ENCODE measurements around the gene TRMT61B. TPM values are rescaled to one million over a fixed set of nuclear protein-coding genes. Genes with fewer than 3 reads are reported as not detected.

TRMT61B gene
- total and polyA plus RNA-seq, 2 of the 4 experiments (the other 2 are of a cell fraction): 5.7 to 6.6 TPM

DNA sequence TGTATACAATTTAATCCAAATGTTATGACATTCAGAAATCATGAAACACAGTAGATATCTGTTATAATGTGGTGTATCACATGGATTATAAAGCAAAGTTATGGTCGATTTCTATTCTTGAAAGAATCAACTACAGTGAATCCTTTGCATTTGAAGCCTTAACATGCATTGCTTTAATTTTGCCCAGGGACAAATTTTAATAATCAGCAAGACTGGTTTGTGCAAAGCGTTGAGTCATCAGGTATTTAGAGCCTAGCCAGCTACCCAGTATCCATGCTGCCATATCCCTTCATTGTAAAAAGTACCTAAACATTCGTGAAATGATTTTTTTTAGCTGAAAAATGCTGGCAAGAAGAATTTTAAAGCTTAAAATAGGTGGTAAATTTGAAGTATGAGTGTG is 68.4 kb downstream of the TRMT61B start:
- ChIA-PET CTCF (no interaction called here), POLR2A (ENCODE audit: unreplicated experiment) (no interaction called here)
- H2BK5ac ChIP-seq (ENCODE audit: low read depth, low read length, poor library complexity, severe bottlenecking): peak overlapping the region; percentile 45
- no TSS peak for BruUV-seq (replicated peaks)
- H3K4me2 ChIP-seq (ENCODE audit: low read depth, low read length): no peak overlapping the region
- H3K18ac ChIP-seq (ENCODE audit: low read depth, low read length): no peak overlapping the region
- peaks cover 13% of the 10 kb centered on the region for H3K36me3 ChIP-seq (ENCODE audit: control insufficient read depth, insufficient read depth, low read length)
- H3K79me1 ChIP-seq (ENCODE audit: low read depth in 1 of 2, low read length in 2 of 2): peaks cover 7 to 21% of the 10 kb centered on the region in 2 experiments; a peak in 3 of 4 replicates
- no peak overlapping the region for H4K8ac ChIP-seq (ENCODE audit: low read depth in 2 of 2, low read length in 2 of 2)
- no peak overlapping the region for H2AFZ ChIP-seq (replicated peaks; ENCODE audit: low read length, poor library complexity)
- no peak overlapping the region for H3K4me3 ChIP-seq (ENCODE audit: insufficient read depth, low read depth, low read length)
- 0 out of 2 replicates have a peak, but pooled peaks have one; percentile 40 for ATAC-seq (ENCODE audit: low read depth)
- H3K4me1 ChIP-seq (ENCODE audit: control insufficient read depth, insufficient read depth, low read length): peaks cover 4% of the 10 kb centered on the region
- DNase-seq: peak; percentile 64
- no peak overlapping the region for H3K14ac ChIP-seq (replicated peaks; ENCODE audit: low read depth, low read length)
- no peak overlapping the region for H2BK15ac ChIP-seq (ENCODE audit: low read depth, low read length)
- no peak overlapping the region for H4K5ac ChIP-seq (ENCODE audit: low read depth, low read length)
- no CpG with 5 or more reads among the region's 3 CpGs for WGBS, 2 experiments (ENCODE audit: extremely low coverage in 2 of 2, insufficient read length in 1 of 2)
- no peak overlapping the region for H3K4ac ChIP-seq (ENCODE audit: low read depth, low read length)
- H2BK120ac ChIP-seq (ENCODE audit: low read depth, low read length): no peak overlapping the region
- no peak overlapping the region for H2AK9ac ChIP-seq (replicated peaks; ENCODE audit: low read depth, low read length, poor library complexity)
- no peak overlapping the region; the same call in 1 of the 2 replicates for H3K27ac ChIP-seq (ENCODE audit: insufficient read depth, low read length)
- H2BK20ac ChIP-seq (ENCODE audit: low read depth, low read length): no peak overlapping the region
- H4K20me1 ChIP-seq (ENCODE audit: insufficient read depth, low read length): peaks cover 11% of the 10 kb centered on the region; the same call in 1 of the 2 replicates
- in situ Hi-C loops (cut with MboI; ENCODE audit: low sequenced_read_pairs): no loop called here
- H3K9ac ChIP-seq (ENCODE audit: low read depth, low read length): no peak overlapping the region
- no peak overlapping the region for H2AK5ac ChIP-seq (ENCODE audit: low read depth, low read length)
- intact Hi-C loops (cut with micrococcal nuclease): loop anchor here (5.0 kb wide), 1 partner anchor 219 kb away; no protein-coding TSS in a partner anchor
- no peaks in the 10 kb centered on the region for H3K9me1 ChIP-seq (ENCODE audit: insufficient read depth, low read length)
- H3K23ac ChIP-seq (ENCODE audit: low read depth, low read length): no peak overlapping the region
- no peaks in the 10 kb centered on the region for H3K9me3 ChIP-seq (ENCODE audit: control insufficient read depth, insufficient read depth, low read length)
- dilution Hi-C loops (cut with HindIII; ENCODE audit: low sequenced_read_pairs, unreplicated experiment): no loop called here
- H3K56ac ChIP-seq (ENCODE audit: extremely low read depth, insufficient read depth, low read length): no peak overlapping the region
- TF ChIP-seq RAD21 (IDR thresholded peaks at IDR 0.05; ENCODE audit: low read length): no peak
- TF ChIP-seq MAZ (IDR thresholded peaks at IDR 0.05; ENCODE audit: borderline replicate concordance, low read depth, low read length): no peak
- TF ChIP-seq, protein P1, sequence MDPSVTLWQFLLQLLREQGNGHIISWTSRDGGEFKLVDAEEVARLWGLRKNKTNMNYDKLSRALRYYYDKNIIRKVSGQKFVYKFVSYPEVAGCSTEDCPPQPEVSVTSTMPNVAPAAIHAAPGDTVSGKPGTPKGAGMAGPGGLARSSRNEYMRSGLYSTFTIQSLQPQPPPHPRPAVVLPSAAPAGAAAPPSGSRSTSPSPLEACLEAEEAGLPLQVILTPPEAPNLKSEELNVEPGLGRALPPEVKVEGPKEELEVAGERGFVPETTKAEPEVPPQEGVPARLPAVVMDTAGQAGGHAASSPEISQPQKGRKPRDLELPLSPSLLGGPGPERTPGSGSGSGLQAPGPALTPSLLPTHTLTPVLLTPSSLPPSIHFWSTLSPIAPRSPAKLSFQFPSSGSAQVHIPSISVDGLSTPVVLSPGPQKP (IDR thresholded peaks at IDR 0.05; ENCODE audit: borderline replicate concordance, low read depth, low read length): no peak
- TF ChIP-seq, protein P2, sequence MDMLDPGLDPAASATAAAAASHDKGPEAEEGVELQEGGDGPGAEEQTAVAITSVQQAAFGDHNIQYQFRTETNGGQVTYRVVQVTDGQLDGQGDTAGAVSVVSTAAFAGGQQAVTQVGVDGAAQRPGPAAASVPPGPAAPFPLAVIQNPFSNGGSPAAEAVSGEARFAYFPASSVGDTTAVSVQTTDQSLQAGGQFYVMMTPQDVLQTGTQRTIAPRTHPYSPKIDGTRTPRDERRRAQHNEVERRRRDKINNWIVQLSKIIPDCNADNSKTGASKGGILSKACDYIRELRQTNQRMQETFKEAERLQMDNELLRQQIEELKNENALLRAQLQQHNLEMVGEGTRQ (IDR thresholded peaks at IDR 0.05; ENCODE audit: low read depth, low read length): no peak
- peak; percentile 73 for TF ChIP-seq MAFK (IDR thresholded peaks at IDR 0.05; ENCODE audit: low read depth, low read length)
- TF ChIP-seq NFE2L2 (IDR thresholded peaks at IDR 0.05; ENCODE audit: low read depth, low read length): no peak
- no peaks in the 10 kb centered on the region for H3K27me3 ChIP-seq (ENCODE audit: control insufficient read depth, insufficient read depth, low read length)
- H4K91ac ChIP-seq (ENCODE audit: insufficient read depth, low read depth, low read length): no peak overlapping the region

Small RNA genes within 50 kb of the gene (microRNA-seq; reads per million reads assigned to microRNA genes)
- 46.5 reads per million, percentile 73 among the genes with 10 or more reads in this experiment for gene SNORD92 (ENCODE audit: insufficient read depth, insufficient read length)

Small RNA genes within 50 kb of the gene (small RNA-seq; reads per million reads assigned to genes)
- gene SNORD92: 1.8 to 114 (median 10.6) reads per million in 5 experiments

Other genes with a start within 250 kb of the TRMT61B start
- gene PPP1CB, start 118.5 kb downstream of the TRMT61B start, total RNA-seq (2012; rRNA removed): 111 and 271 TPM in 2 replicates
- 20.4 and 37.7 TPM in 2 replicates for gene PPP1CB, start 118.5 kb downstream of the TRMT61B start, polyA plus RNA-seq (2012; rRNA removed)
- gene SPDYA, start 59.5 kb downstream of the TRMT61B start, total RNA-seq (2012; rRNA removed): not detected in 2 replicates
- gene SPDYA, start 59.5 kb downstream of the TRMT61B start, polyA plus RNA-seq (2012; rRNA removed): not detected in 2 replicates
- 220 and 300 TPM in 2 replicates for gene WDR43, start 24.4 kb upstream of the TRMT61B start, total RNA-seq (2012; rRNA removed)
- 37.7 and 40.3 TPM in 2 replicates for gene WDR43, start 24.4 kb upstream of the TRMT61B start, polyA plus RNA-seq (2012; rRNA removed)
- gene TOGARAM2, start 111.0 kb upstream of the TRMT61B start, total RNA-seq (2012; rRNA removed): under 0.01 and 0.28 TPM in 2 replicates
- gene TOGARAM2, start 111.0 kb upstream of the TRMT61B start, polyA plus RNA-seq (2012; rRNA removed): 0.32 and 0.38 TPM in 2 replicates
- not detected in 2 replicates for gene PCARE, start 204.2 kb upstream of the TRMT61B start, total RNA-seq (2012; rRNA removed)
- gene PCARE, start 204.2 kb upstream of the TRMT61B start, polyA plus RNA-seq (2012; rRNA removed): not detected in 2 replicates
- gene CLIP4, start 245.1 kb upstream of the TRMT61B start, total RNA-seq (2012; rRNA removed): 64.2 and 66.3 TPM in 2 replicates
- 26.8 and 29.7 TPM in 2 replicates for gene CLIP4, start 245.1 kb upstream of the TRMT61B start, polyA plus RNA-seq (2012; rRNA removed)